Measurements from ENCODE around the gene SEC22A.

DNA sequence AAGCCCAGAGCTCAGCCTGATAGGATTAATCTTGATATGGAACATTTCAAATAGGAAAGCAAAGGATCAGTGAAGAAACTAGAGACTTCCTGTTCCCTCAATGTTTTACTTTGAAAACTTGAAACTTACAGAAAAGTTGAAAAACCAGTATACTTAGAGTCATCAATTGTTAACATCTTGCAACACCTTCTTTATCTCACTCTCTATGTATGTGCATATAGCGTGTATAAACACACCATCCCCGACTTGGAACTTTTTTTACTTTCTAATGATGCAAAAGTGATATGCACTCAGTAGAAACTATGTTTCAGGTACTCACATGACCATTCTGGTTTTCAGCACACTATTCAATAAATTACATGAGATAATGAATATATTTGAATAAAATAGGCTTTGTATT is 60.5 kb downstream of the SEC22A start:
- TF ChIP-seq CTCF (IDR thresholded peaks at IDR 0.05) (no peak), POLR2A (IDR thresholded peaks at IDR 0.05) (no peak), EP300 (IDR thresholded peaks at IDR 0.05) (no peak)
